Ishikawa (cell line): ENCODE measurements around the gene LIX1.

Experiments
- CEBPB ChIP-seq: IDR thresholded peaks from 2 replicates; pipeline ENCODE4 v1.6.1; 2012
- EGR1 ChIP-seq: IDR thresholded peaks from 2 replicates; pipeline ENCODE4 v1.6.1; 2012
- EP300 ChIP-seq: IDR thresholded peaks from 2 replicates; pipeline ENCODE4 v1.6.1; 2012; ENCODE audit warnings: borderline replicate concordance
- FOXM1 ChIP-seq: IDR thresholded peaks from 2 replicates; pipeline ENCODE4 v1.6.1; 2012; ENCODE audit warnings: low read depth, borderline replicate concordance
- RAD21 ChIP-seq: IDR thresholded peaks from 2 replicates; pipeline ENCODE4 v1.6.1; 2012; ENCODE audit warnings: low read depth
- TAF1 ChIP-seq: IDR thresholded peaks from 2 replicates; pipeline ENCODE4 v1.6.1; 2012; ENCODE audit warnings: low read depth, mild to moderate bottlenecking
- TCF12 ChIP-seq: IDR thresholded peaks from 2 replicates; pipeline ENCODE4 v1.6.1; 2012; ENCODE audit warnings: low read depth
- TEAD4 ChIP-seq: IDR thresholded peaks from 2 replicates; pipeline ENCODE4 v1.6.1; 2012
- YY1 ChIP-seq: IDR thresholded peaks from 2 replicates; pipeline ENCODE4 v1.6.1; 2012; ENCODE audit warnings: low read depth

DNA sequence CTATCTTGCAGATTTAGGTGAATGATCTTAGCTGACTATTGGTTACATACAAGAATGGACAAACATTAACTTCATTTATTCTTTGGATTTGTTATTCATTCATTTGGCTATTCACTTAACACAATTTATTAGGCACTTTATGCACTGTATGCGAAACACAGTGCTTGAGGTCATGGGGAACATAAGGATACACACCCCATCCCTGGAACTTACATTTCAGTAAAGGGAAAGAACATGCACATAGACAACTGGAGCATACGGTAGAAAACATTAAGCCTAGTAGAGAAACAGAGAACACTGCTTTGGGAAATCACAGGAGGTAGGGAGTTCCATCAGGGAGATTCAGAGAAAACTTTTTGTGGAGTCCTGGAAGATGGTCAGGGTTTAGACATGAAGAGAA, 22.2 kb downstream of the LIX1 start:
- TF ChIP-seq EP300: no peak
- TF ChIP-seq EGR1: no peak
- TF ChIP-seq TAF1: no peak
- TF ChIP-seq TCF12: no peak
- no peak for TF ChIP-seq CEBPB
- TF ChIP-seq YY1: no peak
- TF ChIP-seq RAD21: no peak
- no peak for TF ChIP-seq FOXM1
- TF ChIP-seq TEAD4: no peak
